Neural progenitor cell (in vitro differentiated cells): ENCODE data around the gene STRA6. TPM values are rescaled to one million over a fixed set of nuclear protein-coding genes. Genes with fewer than 3 reads are reported as not detected.
A peak's percentile ranks its signal among the peaks of the same experiment; 100 is the strongest.

Experiments used
- DNase-seq: peaks from one replicate; pipeline ENCODE4 v3.0.0-alpha.2; 2016; ENCODE audit warnings: low spot score
- H2AFZ ChIP-seq: fragments of 200-600 bp; sonication (generic); replicated peaks from 2 replicates; pipeline ENCODE4 v1.6.1; 2016; ENCODE audit warnings: antibody characterized with exemption
- H3F3A ChIP-seq: fragments of 200-600 bp; sonication (generic); 2 replicates; pipeline ENCODE4 v1.6.1; 2016; ENCODE audit warnings: antibody characterized with exemption, low read depth
- H3K27ac ChIP-seq: fragments of 200-600 bp; sonication (generic); 2 replicates; pipeline ENCODE4 v1.5.1; 2016; ENCODE audit warnings: mild to moderate bottlenecking
- H3K27me3 ChIP-seq: fragments of 200-600 bp; sonication (generic); 2 replicates; pipeline ENCODE4 v1.6.1; 2016; ENCODE audit warnings: mild to moderate bottlenecking, moderate library complexity
- H3K36me3 ChIP-seq: fragments of 200-600 bp; sonication (generic); 2 replicates; pipeline ENCODE4 v1.5.1; 2016
- H3K4me1 ChIP-seq: fragments of 200-600 bp; sonication (generic); 2 replicates; pipeline ENCODE4 v1.6.1; 2016; ENCODE audit warnings: mixed run types
- H3K4me2 ChIP-seq: fragments of 200-600 bp; sonication (generic); 2 replicates; pipeline ENCODE4 v1.6.1; 2016
- H3K4me3 ChIP-seq: fragments of 200-600 bp; sonication (generic); 2 replicates; pipeline ENCODE4 v1.5.1; 2016
- H3K79me2 ChIP-seq: fragments of 200-600 bp; sonication (generic); 2 replicates; pipeline ENCODE4 v1.6.1; 2016; ENCODE audit warnings: low read depth
- H3K9ac ChIP-seq: fragments of 200-600 bp; sonication (generic); 2 replicates; pipeline ENCODE4 v1.6.1; 2016
- H3K9me3 ChIP-seq: fragments of 200-600 bp; sonication (generic); 2 replicates; pipeline ENCODE4 v1.5.1; 2016; ENCODE audit warnings: low read depth
- H4K20me1 ChIP-seq: fragments of 200-600 bp; sonication (generic); 2 replicates; pipeline ENCODE4 v1.6.1; 2016; ENCODE audit warnings: low read depth
- H3K27ac Mint-ChIP-seq: 3 replicates; pipeline ENCODE4 v1.8.0; 2021; ENCODE audit warnings: mixed read lengths
- H3K27me3 Mint-ChIP-seq: 2 replicates; pipeline ENCODE4 v1.8.0; 2022; ENCODE audit warnings: low read depth, mild to moderate bottlenecking, inconsistent platforms, moderate library complexity, mixed read lengths; ENCODE audit not compliant: insufficient read depth
- H3K36me3 Mint-ChIP-seq: 3 replicates; pipeline ENCODE4 v1.8.0; 2021; ENCODE audit warnings: mixed read lengths
- H3K4me1 Mint-ChIP-seq: 3 replicates; pipeline ENCODE4 v1.8.0; 2021; ENCODE audit warnings: mixed read lengths
- H3K4me3 Mint-ChIP-seq: 3 replicates; pipeline ENCODE4 v1.8.0; 2021; ENCODE audit warnings: mild to moderate bottlenecking, moderate library complexity, mixed read lengths
- H3K9me3 Mint-ChIP-seq: 3 replicates; pipeline ENCODE4 v1.8.0; 2020; ENCODE audit warnings: mixed read lengths
- CTCF ChIP-seq: fragments of 200-600 bp; sonication (generic); IDR thresholded peaks from 2 replicates; pipeline ENCODE4 v1.5.1; 2017; ENCODE audit warnings: antibody characterized with exemption, mild to moderate bottlenecking
- EZH2 ChIP-seq: fragments of 200-600 bp; sonication (generic); IDR thresholded peaks from 2 replicates; pipeline ENCODE4 v1.6.1; 2017; ENCODE audit warnings: antibody characterized with exemption, mild to moderate bottlenecking, moderate library complexity
- EZH2phosphoT487 ChIP-seq: fragments of 200-600 bp; sonication (generic); IDR thresholded peaks from 2 replicates; pipeline ENCODE4 v1.6.1; 2017; ENCODE audit warnings: antibody characterized with exemption
- total RNA-seq: library from RNA; depleted of rRNA; stranded (reverse); fragments of >200 nt; gene quantifications from 2 replicates; pipeline ENCODE4 v1.2.3, GENCODE V29; 2015; ENCODE audit warnings: low replicate concordance

The STRA6 gene
- total RNA-seq, 1 donor from 2014 or later, result 3.1 TPM

- no peak overlapping the region for H3K4me2 ChIP-seq
- H3K27ac Mint-ChIP-seq, result no peak overlapping the region
These were observed 7.7 kb downstream of the STRA6 start for GRCh38 chr15:74194572-74195559.

GRCh38 chr15:74193905-74194304 lies 8.7 kb downstream of the STRA6 start:
- no peaks in the 10 kb centered on the region for H3K9me3 ChIP-seq
- Mint-ChIP-seq H3K4me1 (peaks cover 32% of the 10 kb centered on the region), H3K36me3 (peaks cover 1% of the 10 kb centered on the region), H3K27me3 (peaks cover 10% of the 10 kb centered on the region), H3K4me3 (no peak overlapping the region), H3K9me3 (no peaks in the 10 kb centered on the region), H3K27ac (no peak overlapping the region)
- TF ChIP-seq CTCF, result no peak
- no peak for TF ChIP-seq EZH2
- no peak for TF ChIP-seq EZH2phosphoT487
- no peaks in the 10 kb centered on the region for H3K79me2 ChIP-seq
- no peaks in the 10 kb centered on the region for H3K27me3 ChIP-seq
- no peak overlapping the region for H3K4me2 ChIP-seq
- peaks cover 15% of the 10 kb centered on the region for H3K4me1 ChIP-seq
- no peaks in the 10 kb centered on the region for H4K20me1 ChIP-seq
- no peak overlapping the region for H3K27ac ChIP-seq
- no peak for DNase-seq
- H2AFZ ChIP-seq, result no peak overlapping the region
- H3K4me3 ChIP-seq, result no peak overlapping the region
- no peaks in the 10 kb centered on the region for H3F3A ChIP-seq
- H3K9ac ChIP-seq, result no peak overlapping the region
- no peaks in the 10 kb centered on the region for H3K36me3 ChIP-seq

More at GRCh38 chr15:74194572-74195559, 7.7 kb downstream of the STRA6 start:
- no peak for DNase-seq
- Histone ChIP-seq H2AFZ (no peak overlapping the region), H3K9ac (no peak overlapping the region), H3F3A (no peaks in the 10 kb centered on the region), H3K9me3 (no peaks in the 10 kb centered on the region), H3K27ac (no peak overlapping the region), H3K4me3 (no peak overlapping the region), H3K4me1 (peaks cover 15% of the 10 kb centered on the region), H3K36me3 (no peaks in the 10 kb centered on the region), H4K20me1 (no peaks in the 10 kb centered on the region), H3K79me2 (no peaks in the 10 kb centered on the region), H3K27me3 (no peaks in the 10 kb centered on the region)
- H3K36me3 Mint-ChIP-seq, result no peaks in the 10 kb centered on the region
- no peak for TF ChIP-seq EZH2
- no peak for TF ChIP-seq CTCF
- no peak for TF ChIP-seq EZH2phosphoT487
- H3K27me3 Mint-ChIP-seq, result peaks cover 10% of the 10 kb centered on the region
- no peaks in the 10 kb centered on the region for H3K9me3 Mint-ChIP-seq
- peaks cover 35% of the 10 kb centered on the region for H3K4me1 Mint-ChIP-seq
- H3K4me3 Mint-ChIP-seq, result no peak overlapping the region

- Histone ChIP-seq H3K9me3 (no peaks in the 10 kb centered on the region), H3K36me3 (no peaks in the 10 kb centered on the region), H3K4me2 (no peak overlapping the region), H3F3A (no peaks in the 10 kb centered on the region), H3K4me3 (no peak overlapping the region), H3K27me3 (no peaks in the 10 kb centered on the region), H3K79me2 (no peaks in the 10 kb centered on the region), H4K20me1 (no peaks in the 10 kb centered on the region), H2AFZ (no peak overlapping the region), H3K4me1 (peaks cover 15% of the 10 kb centered on the region), H3K27ac (no peak overlapping the region), H3K9ac (no peak overlapping the region)
- TF ChIP-seq EZH2 (no peak), CTCF (no peak), EZH2phosphoT487 (no peak)
- peaks cover 10% of the 10 kb centered on the region for H3K27me3 Mint-ChIP-seq
- peak overlapping the region; percentile 14 for H3K27ac Mint-ChIP-seq
- peaks cover 1% of the 10 kb centered on the region for H3K36me3 Mint-ChIP-seq
- peaks cover 32% of the 10 kb centered on the region for H3K4me1 Mint-ChIP-seq
- H3K9me3 Mint-ChIP-seq, result no peaks in the 10 kb centered on the region
- DNase-seq, result no peak
- H3K4me3 Mint-ChIP-seq, result no peak overlapping the region
These were observed 9.3 kb downstream of the STRA6 start for GRCh38 chr15:74193299-74193718.
